GM12878 (cell line): ENCODE data around the gene ME3. TPM values are rescaled to one million over a fixed set of nuclear protein-coding genes. Genes with fewer than 3 reads are reported as not detected.

ENCODE experiments used
- ATAC-seq: fragments of 200-7000 bp; cut with Tn5 transposase; 3 replicates; pipeline ENCODE4 v1.9.1; 2020; ENCODE audit warnings: mild to moderate bottlenecking, moderate library complexity
- BruUV-seq: library from RNA; stranded (reverse); fragments of 400-500 nt; replicated peaks from 2 replicates; lab custom pipeline; 2021; lab: Mats Ljungman, UMichigan
- CTCF ChIA-PET: fragments of 300-600 bp; sonication (Branson Sonifier 250); formaldehyde crosslinking; extraction: SDS; loops from one replicate; lab custom pipeline; 2021; ENCODE audit warnings: inconsistent platforms; lab: Yijun Ruan, JAX
- POLR2A ChIA-PET: fragments of 350-600 bp; formaldehyde crosslinking; extraction: SDS; loops from one replicate; lab custom pipeline; 2021; ENCODE audit warnings: inconsistent platforms; lab: Charles Lee
- RAD21 ChIA-PET: fragments of 300-600 bp; sonication (Branson Sonifier 250); formaldehyde crosslinking; loops from one replicate; lab custom pipeline; 2023; ENCODE audit warnings: antibody characterized with exemption; ENCODE audit not compliant: unreplicated experiment; lab: Charles Lee
- SMC1A ChIA-PET: fragments of 300-600 bp; sonication (Branson Sonifier 250); formaldehyde crosslinking; loops from one replicate; lab custom pipeline; 2023; ENCODE audit not compliant: unreplicated experiment, uncharacterized antibody; lab: Charles Lee
- DNase-seq: peaks from one replicate; pipeline ENCODE4 v3.0.0-alpha.2; 2011; ENCODE audit warnings: low read depth, low spot score
- FAIRE-seq: peaks from 3 replicates; lab custom pipeline; 2011; peaks lifted over from hg19 to GRCh38; lab: Jason Lieb, UNC
- H2AFZ ChIP-seq: 2 replicates; pipeline ENCODE4 v1.6.0; 2011; ENCODE audit warnings: low read depth, low read length, control low read depth; ENCODE audit not compliant: control insufficient read depth
- H3K27ac ChIP-seq: 2 replicates; pipeline ENCODE4 v1.5.1; 2011; ENCODE audit warnings: control low read depth; ENCODE audit not compliant: control insufficient read depth, insufficient read depth
- H3K27me3 ChIP-seq, 2 experiments: replicated peaks in 1 of 2; 2 replicates each; pipeline versions ENCODE4 v1.6.0 to v1.6.1; 2011; ENCODE audit warnings: low read length in 1 of 2; ENCODE audit not compliant: control insufficient read depth in 2 of 2, insufficient read depth in 2 of 2
- H3K36me3 ChIP-seq, 2 experiments: 2 replicates each; pipeline ENCODE4 v1.5.1; 2011; ENCODE audit warnings: low read length in 1 of 2; ENCODE audit not compliant: control insufficient read depth in 2 of 2, insufficient read depth in 2 of 2
- H3K4me1 ChIP-seq: 2 replicates; pipeline ENCODE4 v1.6.1; 2011; ENCODE audit warnings: mild to moderate bottlenecking, low read length, moderate library complexity, mixed read lengths; ENCODE audit not compliant: control insufficient read depth, insufficient read depth
- H3K4me2 ChIP-seq: 2 replicates; pipeline ENCODE4 v1.6.0; 2011; ENCODE audit warnings: control low read depth; ENCODE audit not compliant: control insufficient read depth, insufficient read depth
- H3K4me3 ChIP-seq: fragments of 200-600 bp; sonication (generic); 2 replicates; pipeline ENCODE4 v1.5.1; 2016
- H3K79me2 ChIP-seq: 2 replicates; pipeline ENCODE4 v1.6.0; 2011; ENCODE audit warnings: low read length; ENCODE audit not compliant: control insufficient read depth, insufficient read depth
- H3K9ac ChIP-seq: 2 replicates; pipeline ENCODE4 v1.8.0; 2011; ENCODE audit warnings: low read length, control low read depth, mixed read lengths; ENCODE audit not compliant: control insufficient read depth, insufficient read depth
- H3K9me3 ChIP-seq: replicated peaks from 3 replicates; pipeline ENCODE4 v1.5.1; 2011; ENCODE audit warnings: mild to moderate bottlenecking, low read length; ENCODE audit not compliant: control insufficient read depth, insufficient read depth
- H4K20me1 ChIP-seq: 2 replicates; pipeline ENCODE4 v1.6.0; 2011; ENCODE audit not compliant: control insufficient read depth, insufficient read depth
- ATF7 ChIP-seq: fragments of 450-650 bp; IDR thresholded peaks from 2 replicates; pipeline ENCODE4 v1.6.1; 2016; ENCODE audit warnings: low read depth, mild to moderate bottlenecking
- WGBS: methylation state at CpG from one replicate; pipeline ENCODE4 v1.1.6; 2016; ENCODE audit warnings: low lambda C conversion rate; ENCODE audit not compliant: insufficient replicate concordance, insufficient coverage; ENCODE audit errors: missing lambda C conversion rate; 5-methylcytosine and 5-hydroxymethylcytosine counted together
- in situ Hi-C: fragments of 300-500 bp; cut with MboI; formaldehyde crosslinking; loops from 9 replicates; pipeline ENCODE4 v1.14.3; 2018; ENCODE audit warnings: mixed read lengths
- intact Hi-C: fragments of 100-400 bp; cut with micrococcal nuclease; formaldehyde crosslinking; loops from one replicate; pipeline ENCODE4 v1.14.2; 2022; ENCODE audit not compliant: unreplicated experiment
- polyA plus RNA-seq, 11 experiments: library from polyadenylated mRNA; depleted of rRNA in 4 of 11; unstranded in 6 of 11; stranded (reverse) in 5 of 11; fragments of >200 nt; fragmentation: Nextera tagmentation in 4 of 11; fragmentation: Illumina TruSeq in 1 of 11; extraction: Ambion mirVana in 4 of 11; extraction: Trizol in 1 of 11; gene quantifications; 1 replicate in 1 of 11; 2 replicates in 10 of 11; pipeline versions ENCODE4 v1.2.1 to v1.2.3, GENCODE V29; 2011 to 2016; ENCODE audit warnings: inconsistent platforms in 2 of 11, missing spikeins in 2 of 11, low read depth in 1 of 11
- total RNA-seq, 4 experiments: library from RNA; depleted of rRNA in 3 of 4; stranded (reverse); fragments of >200 nt in 3 of 4; fragmentation: Illumina TruSeq in 1 of 4; extraction: Trizol in 1 of 4; gene quantifications; 2 replicates each; pipeline versions ENCODE4 v1.2.1 to v1.2.3, GENCODE V29; 2013 to 2021
- TF ChIP-seq, protein P1 (sequence below): fragments of 450-650 bp; IDR thresholded peaks from 2 replicates; pipeline ENCODE4 v1.6.1; 2017; ENCODE audit warnings: mild to moderate bottlenecking, low read depth, inconsistent platforms; ENCODE audit not compliant: poor library complexity, severe bottlenecking
- TF ChIP-seq, protein P2 (sequence below): fragments of 450-650 bp; IDR thresholded peaks from 2 replicates; pipeline ENCODE4 v1.6.1; 2017; ENCODE audit warnings: borderline replicate concordance

The ME3 gene
- total and polyA plus RNA-seq, 10 of the 15 experiments (the other 5 are each of a cell fraction or from before 2014, with no cell fraction given) = 0.06 to 0.40 (median 0.19) TPM; not detected in 2

DNA sequence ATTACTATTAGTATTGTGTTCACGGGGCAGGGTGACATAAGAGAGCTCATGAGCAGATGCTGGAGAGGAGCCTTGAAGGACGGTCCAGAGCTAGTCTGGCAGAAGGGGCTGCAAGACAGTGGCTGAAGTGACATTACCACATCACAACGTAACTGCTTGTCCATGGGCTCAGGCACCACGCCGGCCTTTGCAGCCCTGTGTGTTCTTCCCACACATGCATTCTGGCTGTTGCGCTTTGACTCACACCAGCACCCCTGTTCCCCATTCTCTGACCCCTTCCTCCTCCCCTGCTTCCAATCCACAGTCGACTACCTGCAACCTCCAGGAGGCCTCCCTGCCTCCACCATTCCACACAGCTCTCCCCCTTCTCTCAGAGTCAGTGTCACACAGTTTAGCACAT lies 103.3 kb downstream of the ME3 start:
- H3K4me2 ChIP-seq = no peak overlapping the region
- H3K4me1 ChIP-seq = no peaks in the 10 kb centered on the region
- H3K79me2 ChIP-seq = no peaks in the 10 kb centered on the region
- FAIRE-seq = no peak
- TF ChIP-seq ATF7 = no peak
- TF ChIP-seq, protein P1, sequence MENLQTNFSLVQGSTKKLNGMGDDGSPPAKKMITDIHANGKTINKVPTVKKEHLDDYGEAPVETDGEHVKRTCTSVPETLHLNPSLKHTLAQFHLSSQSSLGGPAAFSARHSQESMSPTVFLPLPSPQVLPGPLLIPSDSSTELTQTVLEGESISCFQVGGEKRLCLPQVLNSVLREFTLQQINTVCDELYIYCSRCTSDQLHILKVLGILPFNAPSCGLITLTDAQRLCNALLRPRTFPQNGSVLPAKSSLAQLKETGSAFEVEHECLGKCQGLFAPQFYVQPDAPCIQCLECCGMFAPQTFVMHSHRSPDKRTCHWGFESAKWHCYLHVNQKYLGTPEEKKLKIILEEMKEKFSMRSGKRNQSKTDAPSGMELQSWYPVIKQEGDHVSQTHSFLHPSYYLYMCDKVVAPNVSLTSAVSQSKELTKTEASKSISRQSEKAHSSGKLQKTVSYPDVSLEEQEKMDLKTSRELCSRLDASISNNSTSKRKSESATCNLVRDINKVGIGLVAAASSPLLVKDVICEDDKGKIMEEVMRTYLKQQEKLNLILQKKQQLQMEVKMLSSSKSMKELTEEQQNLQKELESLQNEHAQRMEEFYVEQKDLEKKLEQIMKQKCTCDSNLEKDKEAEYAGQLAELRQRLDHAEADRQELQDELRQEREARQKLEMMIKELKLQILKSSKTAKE = no peak
- TF ChIP-seq, protein P2, sequence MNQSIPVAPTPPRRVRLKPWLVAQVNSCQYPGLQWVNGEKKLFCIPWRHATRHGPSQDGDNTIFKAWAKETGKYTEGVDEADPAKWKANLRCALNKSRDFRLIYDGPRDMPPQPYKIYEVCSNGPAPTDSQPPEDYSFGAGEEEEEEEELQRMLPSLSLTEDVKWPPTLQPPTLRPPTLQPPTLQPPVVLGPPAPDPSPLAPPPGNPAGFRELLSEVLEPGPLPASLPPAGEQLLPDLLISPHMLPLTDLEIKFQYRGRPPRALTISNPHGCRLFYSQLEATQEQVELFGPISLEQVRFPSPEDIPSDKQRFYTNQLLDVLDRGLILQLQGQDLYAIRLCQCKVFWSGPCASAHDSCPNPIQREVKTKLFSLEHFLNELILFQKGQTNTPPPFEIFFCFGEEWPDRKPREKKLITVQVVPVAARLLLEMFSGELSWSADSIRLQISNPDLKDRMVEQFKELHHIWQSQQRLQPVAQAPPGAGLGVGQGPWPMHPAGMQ = no peak
- in situ Hi-C loops (no loop called here), intact Hi-C loops (no loop called here)
- H3K9me3 ChIP-seq = no peaks in the 10 kb centered on the region
- H3K36me3 ChIP-seq = no peaks in the 10 kb centered on the region
- ChIA-PET CTCF (interaction anchor here (1.1 to 1.6 kb wide), 2 partner anchors 112 to 664 kb away, joined by 3 to 5 read pairs; no protein-coding TSS in a partner anchor), POLR2A (interaction anchor here (0.5 to 0.6 kb wide), 2 partner anchors 74 to 588 kb away, joined by 3 to 8 read pairs; no protein-coding TSS in a partner anchor), RAD21 (interaction anchor here (1.9 kb wide), 1 partner anchor 112 kb away, joined by 9 read pairs; no protein-coding TSS in a partner anchor), SMC1A (interaction anchor here (1.2 to 1.9 kb wide), 5 partner anchors 10 to 112 kb away, joined by 4 to 8 read pairs (median 5); no protein-coding TSS in a partner anchor)
- no peaks in the 10 kb centered on the region for H3K27me3 ChIP-seq
- no peaks in the 10 kb centered on the region for H4K20me1 ChIP-seq
- H2AFZ ChIP-seq = no peak overlapping the region
- no peak overlapping the region for H3K9ac ChIP-seq
- WGBS = 27% methylated on average over 7 of the region's 7 CpGs
- no peak for DNase-seq
- no peak overlapping the region for H3K27ac ChIP-seq
- peak; percentile 18 for ATAC-seq
- no peak overlapping the region for H3K4me3 ChIP-seq
- BruUV-seq = no TSS peak
